B cell (primary cell): ENCODE results near the gene CDCA7L. TPM values are rescaled to one million over a fixed set of nuclear protein-coding genes. Genes with fewer than 3 reads are reported as not detected.

ENCODE experiments used
- ATAC-seq: fragments of 200-7000 bp; cut with Tn5 transposase; one replicate; pipeline ENCODE4 v1.10.0; 2021; ENCODE audit warnings: low read depth, mild to moderate bottlenecking, moderate number of reproducible peaks, moderate library complexity
- CTCF ChIA-PET: fragments of 350-600 bp; sonication (Branson Sonifier 250); formaldehyde crosslinking; loops from one replicate; lab custom pipeline; 2021; ENCODE audit warnings: antibody characterized with exemption, inconsistent platforms; lab: Charles Lee
- POLR2A ChIA-PET: fragments of 350-600 bp; sonication (Branson Sonifier 250); formaldehyde crosslinking; loops from one replicate; lab custom pipeline; 2021; ENCODE audit warnings: antibody characterized with exemption; lab: Charles Lee
- DNase-seq: peaks from one replicate; pipeline ENCODE4 v3.0.0; 2013
- H2AFZ ChIP-seq: 2 replicates; pipeline ENCODE4 v1.6.1; 2012; ENCODE audit warnings: mild to moderate bottlenecking, low read depth, low read length; ENCODE audit not compliant: insufficient read depth, poor library complexity, severe bottlenecking
- H3K27ac ChIP-seq, 2 donors: 1 replicate in 1 of 2; 2 replicates in 1 of 2; pipeline ENCODE4 v1.5.1; 2012 to 2013; ENCODE audit warnings: low read length in 2 of 2, mild to moderate bottlenecking in 2 of 2, moderate library complexity in 1 of 2
- H3K27me3 ChIP-seq, 4 experiments: fragments of 200-600 bp in 1 of 4; sonication (generic) in 1 of 4; replicated peaks in 1 of 4; 1 replicate in 2 of 4; 2 replicates in 2 of 4; pipeline versions ENCODE4 v1.6.1 to v1.7.0; 2013 to 2016; ENCODE audit warnings: low read length in 3 of 4, mild to moderate bottlenecking in 2 of 4, mixed read lengths in 1 of 4, moderate library complexity in 1 of 4; ENCODE audit not compliant: insufficient read depth in 4 of 4, control insufficient read depth in 3 of 4; ENCODE audit errors: control extremely low read depth in 1 of 4
- H3K36me3 ChIP-seq, 2 experiments: replicated peaks in 1 of 2; 1 replicate in 1 of 2; 2 replicates in 1 of 2; pipeline versions ENCODE4 v1.6.1 to v1.7.1; 2013; ENCODE audit warnings: low read length in 1 of 2; ENCODE audit not compliant: insufficient read depth in 2 of 2, control insufficient read depth in 1 of 2; ENCODE audit errors: control extremely low read depth in 1 of 2, extremely low read depth in 1 of 2
- H3K4me1 ChIP-seq, 2 donors: fragments of 200-600 bp in 1 of 2; sonication (generic) in 1 of 2; 1 replicate in 1 of 2; 2 replicates in 1 of 2; pipeline versions ENCODE4 v1.5.1 to v1.6.1; 2013 to 2017; ENCODE audit warnings: low read length in 2 of 2; ENCODE audit not compliant: control insufficient read depth in 2 of 2, insufficient read depth in 2 of 2
- H3K4me2 ChIP-seq: replicated peaks from 2 replicates; pipeline ENCODE3; 2012; ENCODE audit warnings: mild to moderate bottlenecking, low read depth, low read length; ENCODE audit not compliant: poor library complexity, severe bottlenecking
- H3K4me3 ChIP-seq, 5 experiments: fragments of 200-600 bp in 1 of 5; sonication (generic) in 1 of 5; 1 replicate in 3 of 5; 2 replicates in 2 of 5; pipeline versions ENCODE4 v1.5.1 to v1.7.0; 2011 to 2016; ENCODE audit warnings: low read length in 4 of 5, mild to moderate bottlenecking in 4 of 5, low read depth in 2 of 5, control low read depth in 1 of 5, moderate library complexity in 1 of 5; ENCODE audit not compliant: insufficient read depth in 1 of 5; ENCODE audit errors: control extremely low read depth in 1 of 5, extremely low read depth in 1 of 5
- H3K79me2 ChIP-seq: fragments of 200-600 bp; sonication (generic); one replicate; pipeline ENCODE4 v1.6.0; 2016; ENCODE audit warnings: low read length; ENCODE audit not compliant: control insufficient read depth, insufficient read depth
- H3K9ac ChIP-seq: fragments of 200-600 bp; sonication (generic); 2 replicates; pipeline ENCODE4 v1.6.1; 2017; ENCODE audit warnings: mild to moderate bottlenecking, low read length, moderate library complexity
- H3K9me3 ChIP-seq, 3 donors: one replicate each; pipeline versions ENCODE4 v1.6.1 to v1.7.1; 2013; ENCODE audit warnings: low read length in 2 of 3; ENCODE audit not compliant: control insufficient read depth in 2 of 3, insufficient read depth in 1 of 3; ENCODE audit errors: control extremely low read depth in 1 of 3
- H4K20me1 ChIP-seq: 2 replicates; pipeline ENCODE4 v1.6.0; 2012; ENCODE audit warnings: mild to moderate bottlenecking, low read length; ENCODE audit not compliant: insufficient read depth, control insufficient read depth, poor library complexity, severe bottlenecking
- H3K27ac Mint-ChIP-seq: one replicate; pipeline ENCODE4 v1.8.0; 2021; ENCODE audit warnings: mixed read lengths
- H3K27me3 Mint-ChIP-seq: one replicate; pipeline ENCODE4 v1.8.0; 2021; ENCODE audit warnings: mixed read lengths
- H3K4me1 Mint-ChIP-seq: one replicate; pipeline ENCODE4 v1.8.0; 2021; ENCODE audit warnings: mixed read lengths
- H3K4me3 Mint-ChIP-seq: one replicate; pipeline ENCODE4 v1.8.0; 2021; ENCODE audit warnings: mixed read lengths
- H3K9me3 Mint-ChIP-seq: one replicate; pipeline ENCODE4 v1.8.0; 2022; ENCODE audit warnings: mixed read lengths; ENCODE audit not compliant: insufficient read depth
- CTCF ChIP-seq: fragments of 200-600 bp; IDR thresholded peaks from one replicate; pipeline ENCODE4 v1.8.0; 2022; ENCODE audit warnings: antibody characterized with exemption, mild to moderate bottlenecking
- EZH2 ChIP-seq: IDR thresholded peaks from 2 replicates; pipeline ENCODE4 v1.6.1; 2012; ENCODE audit warnings: borderline replicate concordance, low read depth, mild to moderate bottlenecking, moderate library complexity, low read length; ENCODE audit not compliant: insufficient read depth, poor library complexity, severe bottlenecking
- WGBS: methylation state at CpG from one replicate; pipeline ENCODE4 v1.1.5; 2013; ENCODE audit warnings: missing lambda C conversion rate; ENCODE audit not compliant: insufficient coverage; 5-methylcytosine and 5-hydroxymethylcytosine counted together
- intact Hi-C: fragments of 100-400 bp; cut with micrococcal nuclease; formaldehyde crosslinking; loops from one replicate; pipeline ENCODE4 v1.10.0; 2022
- polyA plus RNA-seq: library from polyadenylated mRNA; depleted of rRNA; stranded (reverse); fragments of >200 nt; gene quantifications from 2 replicates; pipeline ENCODE4 v1.2.3, GENCODE V29; 2012
- total RNA-seq, 2 donors: library from RNA; stranded (reverse); fragments of 120-200 nt in 1 of 2; gene quantifications; 1 replicate in 1 of 2; 2 replicates in 1 of 2; pipeline versions ENCODE4 v1.2.3 to v1.2.4, GENCODE V29; 2013 to 2022

The CDCA7L gene
- total and polyA plus RNA-seq, 2 donors (not counting 1 experiment from before 2014, with no cell fraction given): 84.0 to 129 TPM

GRCh38 chr7:21883069-21883468 lies 62.6 kb downstream of the CDCA7L start:
- Histone ChIP-seq H3K4me3 (no peak overlapping the region), H3K9me3 (no peaks in the 10 kb centered on the region), H3K27me3 (no peaks in the 10 kb centered on the region), H3K79me2 (no peaks in the 10 kb centered on the region), H4K20me1 (no peaks in the 10 kb centered on the region), H2AFZ (no peak overlapping the region), H3K4me2 (no peak overlapping the region), H3K27ac (no peak overlapping the region), H3K4me1 (no peaks in the 10 kb centered on the region), H3K9ac (no peak overlapping the region), H3K36me3 (no peaks in the 10 kb centered on the region)
- TF ChIP-seq CTCF (no peak), EZH2 (no peak)
- H3K27ac Mint-ChIP-seq: no peak overlapping the region
- H3K27me3 Mint-ChIP-seq: no peaks in the 10 kb centered on the region
- no peak for ATAC-seq
- 80% methylated on average over 1 of the region's 3 CpGs for WGBS
- ChIA-PET CTCF (no interaction called here), POLR2A (no interaction called here)
- intact Hi-C loops: no loop called here
- H3K4me3 Mint-ChIP-seq: no peak overlapping the region
- DNase-seq: no peak
- H3K9me3 Mint-ChIP-seq: no peaks in the 10 kb centered on the region
- H3K4me1 Mint-ChIP-seq: no peaks in the 10 kb centered on the region

GRCh38 chr7:21869785-21870402 lies 75.8 kb downstream of the CDCA7L start:
- TF ChIP-seq EZH2: no peak
- no peak for TF ChIP-seq CTCF
- no peaks in the 10 kb centered on the region for H3K27me3 Mint-ChIP-seq
- ChIA-PET CTCF (no interaction called here), POLR2A (no interaction called here)
- no peak for DNase-seq
- no peaks in the 10 kb centered on the region for H3K9me3 Mint-ChIP-seq
- intact Hi-C loops: no loop called here
- Histone ChIP-seq H3K4me3 (no peak overlapping the region), H2AFZ (no peak overlapping the region), H3K27me3 (no peaks in the 10 kb centered on the region), H3K4me2 (no peak overlapping the region), H3K27ac (no peak overlapping the region), H3K9ac (no peak overlapping the region), H4K20me1 (no peaks in the 10 kb centered on the region), H3K36me3 (no peaks in the 10 kb centered on the region), H3K9me3 (no peaks in the 10 kb centered on the region), H3K4me1 (no peaks in the 10 kb centered on the region), H3K79me2 (no peaks in the 10 kb centered on the region)
- no peak overlapping the region for H3K27ac Mint-ChIP-seq
- no peak overlapping the region for H3K4me3 Mint-ChIP-seq
- peaks cover 11% of the 10 kb centered on the region for H3K4me1 Mint-ChIP-seq
- ATAC-seq: no peak
- 80% methylated on average over 2 of the region's 5 CpGs for WGBS
